Endothelial cell of hepatic sinusoid (primary cell): ENCODE data around the gene SAMD4A.

Source experiments
- in situ Hi-C: cut with HindIII; loops from 2 replicates; pipeline ENCODE4 v1.10.0; 2017; ENCODE audit warnings: low sequenced_read_pairs

The SAMD4A gene

GRCh38 chr14:54675236-54676128 is 108.6 kb downstream of the SAMD4A start:
- in situ Hi-C loops, result no loop called here

GRCh38 chr14:54676812-54677708 is 110.1 kb downstream of the SAMD4A start:
- in situ Hi-C loops, result no loop called here

DNA sequence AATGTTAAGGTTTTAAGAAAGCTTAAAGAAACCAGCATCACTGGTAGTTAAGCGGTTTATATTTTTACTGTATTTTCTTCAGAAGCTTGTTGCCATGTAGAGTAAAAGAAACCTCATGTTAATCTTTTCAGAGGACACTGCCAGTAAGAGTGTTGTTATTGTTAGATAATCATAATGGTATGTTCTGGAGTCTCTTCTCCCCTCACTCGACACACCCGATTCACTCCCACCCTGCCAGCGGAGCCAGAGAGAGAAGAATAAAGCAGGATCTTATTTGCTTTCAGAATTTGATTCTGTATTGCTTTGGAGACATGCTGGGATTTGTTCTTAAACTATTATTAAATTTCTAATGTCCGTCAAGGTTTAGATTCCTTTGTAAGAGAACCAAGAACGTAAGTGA is 113.7 kb downstream of the SAMD4A start:
- in situ Hi-C loops, result no loop called here

- in situ Hi-C loops, result no loop called here
Observed at GRCh38 chr14:54681811-54682261, 114.9 kb downstream of the SAMD4A start.

GRCh38 chr14:54682578-54682977 is 115.7 kb downstream of the SAMD4A start:
- in situ Hi-C loops, result no loop called here

DNA sequence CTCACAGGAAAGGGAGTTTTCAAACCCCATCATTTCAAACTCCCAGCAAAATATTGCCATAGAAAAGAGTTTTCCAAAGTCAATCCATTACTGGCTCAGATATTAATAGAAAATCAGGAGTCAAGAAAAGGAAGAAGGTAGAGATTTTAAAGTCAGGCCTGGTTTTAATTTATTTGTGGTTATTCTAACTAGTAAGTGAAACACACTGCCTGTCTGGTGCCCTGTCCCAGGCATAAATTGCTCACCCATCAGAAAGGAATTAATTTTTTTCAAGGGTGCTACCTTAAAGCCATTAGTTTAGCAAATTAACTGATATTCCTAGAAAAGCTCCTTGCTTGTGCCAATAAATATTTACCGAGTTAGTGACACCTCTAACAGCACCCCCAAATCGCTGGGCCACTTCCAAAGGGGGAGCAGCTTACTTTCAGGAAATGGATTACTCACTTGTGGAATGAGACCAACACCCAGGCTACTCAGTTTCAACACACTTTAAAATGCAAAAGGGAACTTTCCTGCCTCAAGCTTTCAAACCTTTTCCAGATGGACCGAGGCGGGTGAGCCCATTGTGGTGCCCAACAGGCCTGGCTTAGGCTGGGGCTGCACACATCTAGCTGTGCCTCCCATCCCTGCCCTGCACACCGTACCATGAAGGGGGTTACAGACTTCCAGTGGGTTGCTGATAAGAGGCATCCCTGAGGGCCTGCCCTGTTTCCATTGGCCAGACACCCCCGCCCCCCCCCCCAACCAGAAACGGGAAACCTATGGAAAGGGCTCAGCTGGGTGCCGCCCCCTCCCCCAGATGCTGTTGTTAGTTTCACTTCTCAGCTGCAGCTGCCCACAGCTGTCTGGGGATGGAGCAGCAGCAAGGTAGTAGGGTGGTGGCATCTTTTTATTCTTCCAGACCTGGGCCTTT is 117.2 kb downstream of the SAMD4A start:
- in situ Hi-C loops, result no loop called here

- in situ Hi-C loops, result no loop called here
Observed at GRCh38 chr14:54685286-54685845, 118.4 kb downstream of the SAMD4A start.

DNA sequence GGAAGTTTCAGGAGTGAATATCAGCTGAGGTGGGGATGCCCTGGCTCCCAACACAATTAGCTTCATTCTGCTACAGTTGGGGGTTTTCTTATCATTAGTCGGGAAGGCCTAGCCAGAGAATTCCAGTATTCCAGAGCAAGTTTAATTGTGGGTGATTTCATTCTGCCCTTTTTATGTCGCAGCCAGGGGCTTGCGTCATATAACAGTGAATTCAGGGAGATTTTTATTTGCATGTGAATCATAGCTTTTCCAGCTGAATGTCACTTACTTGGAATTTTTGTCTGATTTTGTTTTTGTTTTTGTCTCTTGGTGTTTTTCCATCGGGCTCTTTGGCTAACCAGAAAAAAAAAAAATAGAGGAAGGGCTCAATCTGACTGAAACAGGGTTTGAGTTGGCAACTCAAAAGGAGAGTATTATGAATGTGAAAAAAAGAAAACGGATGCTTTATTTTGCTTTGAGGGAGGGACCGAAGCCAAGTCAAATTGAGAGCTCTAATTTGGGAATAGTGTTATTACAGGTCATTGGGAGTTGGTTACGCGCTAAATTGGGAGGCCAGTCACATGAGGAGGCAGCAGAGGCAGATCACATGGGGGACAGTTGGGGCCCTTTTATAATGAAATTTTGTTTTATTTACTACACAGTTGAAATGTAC is 119.4 kb downstream of the SAMD4A start:
- in situ Hi-C loops, result no loop called here

GRCh38 chr14:54686871-54687749 is 120.2 kb downstream of the SAMD4A start:
- in situ Hi-C loops, result no loop called here

DNA sequence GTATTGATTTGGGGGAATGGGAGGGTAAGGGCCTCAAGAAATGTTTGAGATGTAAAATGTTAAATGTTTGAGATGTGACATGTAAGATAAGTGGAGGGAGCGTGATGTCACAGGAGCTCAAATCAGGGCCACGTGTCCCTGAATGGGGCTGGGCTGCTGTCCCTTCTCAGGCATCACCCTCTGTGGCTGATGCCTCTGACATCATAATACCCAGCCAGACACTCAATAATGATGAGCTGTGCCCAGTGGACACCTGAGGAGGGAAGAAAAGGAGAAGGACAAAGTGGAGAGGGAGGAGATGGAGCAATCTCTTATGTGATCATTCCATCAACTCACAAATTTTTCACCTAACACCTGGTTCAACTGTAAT is 120.8 kb downstream of the SAMD4A start:
- in situ Hi-C loops, result no loop called here

DNA sequence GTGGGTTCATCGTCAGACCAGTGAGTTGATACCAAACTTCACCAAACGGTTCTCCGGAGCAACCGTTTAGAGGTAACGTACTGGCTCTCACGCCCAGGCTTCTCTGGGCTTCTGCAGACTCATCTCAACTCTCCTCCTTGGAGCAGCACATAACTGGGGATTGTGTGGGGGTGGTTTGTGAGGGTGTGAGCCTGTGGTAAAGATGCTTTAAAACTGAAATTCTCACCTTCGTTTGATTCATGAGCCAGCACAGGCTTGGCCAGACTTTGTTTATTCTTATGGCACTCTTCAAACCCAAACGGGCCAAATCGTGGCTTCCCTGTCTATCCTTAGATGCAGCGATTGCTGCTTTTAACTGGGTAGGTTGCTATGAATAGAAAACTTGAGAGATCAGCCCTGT is 121.3 kb downstream of the SAMD4A start:
- in situ Hi-C loops, result no loop called here

DNA sequence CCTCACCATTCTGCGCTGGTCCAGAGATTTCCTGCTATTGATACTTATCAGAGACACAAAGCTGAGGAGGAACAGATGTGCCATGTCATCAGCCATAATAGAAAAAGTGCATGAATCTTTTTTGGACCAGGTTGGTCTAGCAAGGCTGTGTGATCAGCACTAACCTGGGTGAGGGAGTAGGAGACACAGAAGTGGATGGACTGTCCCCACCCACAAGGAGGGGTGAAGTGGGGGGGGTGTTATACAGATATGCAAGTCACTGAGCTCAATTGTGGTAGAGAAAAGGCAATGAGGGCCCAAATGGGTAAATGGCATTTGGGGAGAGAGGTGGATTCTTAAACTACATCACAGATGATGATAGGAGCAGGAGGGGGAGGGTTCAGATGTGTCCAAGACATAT is 123.0 kb downstream of the SAMD4A start:
- in situ Hi-C loops, result no loop called here

DNA sequence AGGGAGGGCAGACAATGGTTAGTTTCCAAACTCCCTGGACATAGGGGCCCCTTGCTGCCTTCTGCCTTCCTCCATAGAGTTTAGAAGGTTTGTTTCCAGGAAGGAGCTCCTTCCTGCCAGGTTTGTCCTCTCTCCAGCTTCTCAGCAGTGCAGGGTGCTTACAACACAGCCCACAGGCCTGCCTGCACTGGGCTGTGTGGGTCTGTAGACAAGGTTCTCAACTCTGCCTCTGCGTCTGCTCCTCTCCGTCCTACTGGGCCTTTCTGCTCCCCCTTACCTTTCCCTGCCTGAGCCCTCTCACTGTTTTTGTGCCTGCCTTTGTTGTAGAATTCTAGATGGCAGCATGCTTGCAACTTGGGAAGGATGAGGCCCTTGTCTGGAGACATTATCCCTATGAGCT is 124.0 kb downstream of the SAMD4A start:
- in situ Hi-C loops, result no loop called here

DNA sequence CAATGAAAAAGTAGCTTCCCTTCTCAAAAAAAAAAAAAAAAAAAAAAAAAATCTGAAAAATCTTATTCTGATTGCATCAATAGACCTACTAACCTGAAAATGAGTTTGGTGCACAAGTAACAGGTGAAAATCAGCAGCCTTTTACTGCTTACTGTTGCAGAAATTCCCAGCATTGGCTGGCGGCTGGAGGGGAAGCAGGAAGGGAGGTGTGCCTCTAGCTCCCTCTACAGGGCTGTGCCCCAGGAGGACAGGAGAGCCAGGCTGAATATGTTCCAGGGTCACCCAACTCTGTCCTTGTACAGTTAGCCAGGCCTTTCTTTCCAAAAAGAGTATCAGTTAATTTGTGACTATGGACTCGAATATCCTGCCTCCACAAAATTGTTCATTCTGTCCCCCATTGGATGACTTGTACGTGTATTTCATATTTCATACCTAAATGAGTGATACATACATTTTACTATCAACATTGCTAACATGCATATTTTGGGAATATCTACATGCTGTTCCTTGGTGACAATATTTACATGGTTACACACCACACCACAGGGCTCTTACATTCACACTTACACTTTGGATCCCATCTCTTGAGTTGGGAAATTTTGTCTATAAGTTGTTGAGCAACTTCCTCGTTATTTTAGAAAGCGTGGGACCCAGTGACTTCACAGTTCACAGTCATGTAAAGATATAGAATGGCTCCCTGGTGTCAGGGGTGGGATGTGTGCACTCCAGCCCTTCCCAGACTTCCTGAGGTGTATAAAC is 124.8 kb downstream of the SAMD4A start:
- in situ Hi-C loops, result no loop called here

- in situ Hi-C loops, result no loop called here
Observed at GRCh38 chr14:54692284-54692772, 125.4 kb downstream of the SAMD4A start.

- in situ Hi-C loops, result no loop called here
Observed at GRCh38 chr14:54693761-54694160, 126.8 kb downstream of the SAMD4A start.

DNA sequence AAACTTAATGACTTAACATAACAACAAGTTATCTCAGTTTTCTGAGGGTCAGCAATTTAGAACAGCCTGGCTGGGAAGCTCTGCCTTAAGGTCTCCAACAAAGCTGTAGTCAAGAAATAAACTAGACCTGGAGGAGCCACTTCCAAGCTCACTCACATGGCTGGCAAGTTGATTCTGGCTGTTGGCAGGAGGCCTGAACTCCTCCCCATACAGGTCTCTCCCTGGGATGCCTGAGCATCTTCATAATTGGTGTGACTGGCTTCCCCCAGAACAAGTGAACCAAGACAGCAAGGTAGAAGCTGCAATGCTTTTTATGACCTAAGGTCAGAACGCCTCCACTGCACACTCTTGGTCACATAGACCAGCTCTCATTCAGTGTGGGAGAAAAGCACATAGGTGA is 128.3 kb downstream of the SAMD4A start:
- in situ Hi-C loops, result loop anchor here (5.0 kb wide), 2 partner anchors 47 to 128 kb away; partner anchors contain the start of gene SAMD4A

DNA sequence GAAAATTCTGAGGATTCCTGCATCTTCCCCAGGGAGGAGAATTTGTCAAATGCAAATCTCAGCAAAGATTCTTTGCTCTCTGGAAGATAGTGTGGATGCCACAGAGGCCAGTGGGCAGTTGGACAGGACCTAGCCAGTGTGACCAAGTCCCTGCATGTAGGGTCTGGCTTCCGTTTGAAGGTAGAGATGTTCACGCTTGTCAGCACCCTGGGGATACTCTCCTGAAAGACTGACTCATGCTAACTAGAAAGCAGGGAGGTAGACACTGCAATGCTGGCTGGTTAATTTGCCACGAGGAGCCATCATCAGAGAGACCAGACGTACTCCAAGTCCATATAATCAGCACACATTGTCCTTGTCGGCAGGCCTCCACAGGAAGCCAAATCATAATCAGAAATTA is 130.1 kb downstream of the SAMD4A start:
- in situ Hi-C loops, result loop anchor here (5.0 kb wide), 2 partner anchors 45 to 130 kb away; partner anchors contain the start of gene SAMD4A
